Panc1 (cell line): ENCODE measurements around the gene PRDX3. TPM values are rescaled to one million over a fixed set of nuclear protein-coding genes. Genes with fewer than 3 reads are reported as not detected.
A peak's percentile ranks its signal among the peaks of the same experiment; 100 is the strongest.

ENCODE experiments used
- ATAC-seq: fragments of 200-7000 bp; cut with Tn5 transposase; 2 replicates; pipeline ENCODE4 v1.9.1; 2020; ENCODE audit warnings: mild to moderate bottlenecking, moderate library complexity
- Bru-seq: library from RNA; stranded (reverse); fragments of 400-500 nt; gene quantifications from one replicate; lab custom pipeline; 2021; lab: Mats Ljungman, UMichigan
- BruChase-seq, 2 experiments: library from RNA; stranded (reverse); fragments of 400-500 nt; gene quantifications; one replicate each; lab custom pipeline; 2021; lab: Mats Ljungman, UMichigan
- BruUV-seq: library from RNA; stranded (reverse); fragments of 400-500 nt; replicated peaks from 2 replicates; lab custom pipeline; 2021; lab: Mats Ljungman, UMichigan
- CTCF ChIA-PET: fragments of 300-600 bp; sonication (Branson Sonifier 250); formaldehyde crosslinking; loops from one replicate; lab custom pipeline; 2022; ENCODE audit warnings: antibody characterized with exemption; lab: Charles Lee
- POLR2A ChIA-PET: fragments of 300-600 bp; sonication (Branson Sonifier 250); formaldehyde crosslinking; loops from one replicate; lab custom pipeline; 2022; ENCODE audit warnings: antibody characterized with exemption; lab: Charles Lee
- DNase-seq: peaks from one replicate; pipeline ENCODE4 v3.0.0-alpha.2; 2010; ENCODE audit warnings: low read depth, low spot score
- H3K27ac ChIP-seq: 2 replicates; pipeline ENCODE4 v1.5.1; 2011; ENCODE audit warnings: mild to moderate bottlenecking, low read length, inconsistent platforms
- H3K27me3 ChIP-seq: fragments of 200-500 bp; sonication (Bioruptor generic); 2 replicates; pipeline ENCODE4 v1.6.0; 2014; ENCODE audit warnings: low read length, inconsistent platforms; ENCODE audit not compliant: control insufficient read depth, insufficient read depth
- H3K36me3 ChIP-seq: fragments of 200-500 bp; sonication (Bioruptor generic); 2 replicates; pipeline ENCODE4 v1.5.1; 2014; ENCODE audit warnings: inconsistent platforms, mild to moderate bottlenecking, low read length, moderate library complexity; ENCODE audit not compliant: control insufficient read depth, insufficient read depth
- H3K4me1 ChIP-seq: 2 replicates; pipeline ENCODE4 v1.5.1; 2011; ENCODE audit warnings: inconsistent platforms, mild to moderate bottlenecking, low read length, moderate library complexity; ENCODE audit not compliant: control insufficient read depth, insufficient read depth
- H3K4me3 ChIP-seq, 2 experiments: 2 replicates each; pipeline ENCODE4 v1.5.1; 2011 to 2012; ENCODE audit warnings: low read depth in 2 of 2, low read length in 2 of 2, mild to moderate bottlenecking in 2 of 2, inconsistent platforms in 1 of 2, moderate library complexity in 1 of 2
- H3K9me3 ChIP-seq: fragments of 200-500 bp; sonication (Bioruptor generic); 2 replicates; pipeline ENCODE4 v1.5.1; 2014; ENCODE audit warnings: low read depth, mild to moderate bottlenecking, inconsistent platforms, low read length, moderate library complexity; ENCODE audit not compliant: control insufficient read depth, insufficient read depth
- POLR2AphosphoS5 ChIP-seq: IDR thresholded peaks from 2 replicates; pipeline ENCODE4 v1.6.1; 2012; ENCODE audit warnings: mild to moderate bottlenecking, low read depth, low read length, moderate library complexity
- SIN3A ChIP-seq: IDR thresholded peaks from 2 replicates; pipeline ENCODE4 v1.6.1; 2012; ENCODE audit warnings: low read depth, mild to moderate bottlenecking, low read length, moderate library complexity, borderline replicate concordance; ENCODE audit not compliant: insufficient read depth
- TCF7L2 ChIP-seq: IDR thresholded peaks from 2 replicates; pipeline ENCODE4 v1.6.1; 2011; ENCODE audit warnings: mild to moderate bottlenecking, low read depth, low read length, inconsistent platforms
- in situ Hi-C: cut with HindIII; loops from 2 replicates; pipeline ENCODE4 v1.10.0; 2016; ENCODE audit warnings: low sequenced_read_pairs, low pct_unique_long_range_greater_than_20kb
- intact Hi-C: fragments of 100-400 bp; cut with micrococcal nuclease; formaldehyde crosslinking; loops from one replicate; pipeline ENCODE4 v1.10.0; 2022; ENCODE audit not compliant: unreplicated experiment
- long read RNA-seq: library from polyadenylated mRNA; unstranded; transcript quantifications from one replicate; pipeline ENCODE4 v2.0.0, GENCODE V29; 2021; ENCODE audit not compliant: unreplicated experiment
- polyA plus RNA-seq: library from polyadenylated mRNA; unstranded; fragments of >200 nt; gene quantifications from one replicate; pipeline ENCODE4 v1.2.1, GENCODE V29; 2012; ENCODE audit warnings: missing spikeins; ENCODE audit not compliant: insufficient read length
- total RNA-seq: library from RNA; stranded (reverse); gene quantifications from one replicate; pipeline ENCODE4 v1.2.1, GENCODE V29; 2021; ENCODE audit not compliant: unreplicated experiment
- TF ChIP-seq, protein P1 (sequence below): fragments of 450-650 bp; IDR thresholded peaks from 2 replicates; pipeline ENCODE4 v1.5.1; 2017; ENCODE audit warnings: mild to moderate bottlenecking
- TF ChIP-seq, protein P2 (sequence below), 2 experiments: IDR thresholded peaks; 2 replicates each; pipeline ENCODE4 v1.6.1; 2011 to 2012; ENCODE audit warnings: low read depth in 2 of 2, control low read depth in 1 of 2, low read length in 1 of 2, mild to moderate bottlenecking in 1 of 2, moderate library complexity in 1 of 2; ENCODE audit not compliant: insufficient read depth in 1 of 2

Gene PRDX3
- 235 TPM for total RNA-seq
- polyA plus RNA-seq = 145 TPM
- percentile 95 among the genes with signal in this experiment for Bru-seq, nascent RNA
- BruChase-seq, experiment 1, labeled RNA remaining after a 2-hour chase = percentile 96 among the genes with signal in this experiment
- percentile 98 among the genes with signal in this experiment for BruChase-seq, experiment 2, labeled RNA remaining after a 6-hour chase
- long read RNA-seq, transcript PRDX3-203 (2 exons, 2,277 nt) = minor isoform, 5 of 838 reads
- long read RNA-seq, transcript PRDX3-201 (7 exons, 1,591 nt) = major isoform, 724 of 838 reads
- long read RNA-seq, partial matches to known transcripts = 6 of 838 reads
- long read RNA-seq, other reads (novel, unspliced or antisense) = 103 of 838 reads

DNA sequence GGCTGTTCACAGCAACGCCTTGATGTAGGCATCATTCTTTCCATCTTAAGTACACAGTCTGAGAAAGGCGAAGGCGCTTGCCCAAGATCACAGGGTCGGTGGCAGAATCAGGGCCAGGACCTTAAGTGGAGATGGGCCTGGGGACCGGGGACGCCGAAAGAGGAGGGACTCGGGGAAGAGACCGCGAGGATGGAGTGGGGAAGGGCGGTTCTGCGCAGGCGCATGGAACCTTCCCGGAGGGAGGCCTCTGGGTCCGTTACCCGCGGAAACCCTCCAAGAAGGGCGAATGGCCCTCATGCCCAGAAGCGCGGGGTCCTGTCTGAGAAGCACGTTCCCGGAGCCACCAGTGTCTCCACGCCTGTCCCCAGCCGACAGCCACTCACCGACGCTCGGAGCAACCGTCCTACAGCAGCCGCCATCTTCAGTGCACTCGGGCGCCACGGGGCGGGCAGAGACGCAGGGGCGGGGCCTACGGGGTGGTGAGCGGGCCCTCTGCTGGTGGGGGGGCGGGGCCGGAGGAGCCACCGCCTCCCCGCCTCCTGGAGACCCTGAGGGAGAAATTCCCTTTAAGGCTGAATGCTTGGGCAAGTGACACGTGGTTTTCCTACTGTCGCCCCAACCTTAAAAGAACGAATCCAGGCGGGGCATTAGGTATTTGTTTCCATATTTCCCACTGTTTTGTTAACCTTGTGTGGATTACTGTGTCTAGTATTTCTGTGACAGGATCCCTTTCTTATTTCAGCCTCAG lies at the start of gene PRDX3:
TSS of gene PRDX3 (minus strand) at position 441 of the 748 bp plus-strand sequence. CDS start at position 419, 22 bp downstream.
- no peaks in the 10 kb centered on the region for H3K9me3 ChIP-seq

DNA sequence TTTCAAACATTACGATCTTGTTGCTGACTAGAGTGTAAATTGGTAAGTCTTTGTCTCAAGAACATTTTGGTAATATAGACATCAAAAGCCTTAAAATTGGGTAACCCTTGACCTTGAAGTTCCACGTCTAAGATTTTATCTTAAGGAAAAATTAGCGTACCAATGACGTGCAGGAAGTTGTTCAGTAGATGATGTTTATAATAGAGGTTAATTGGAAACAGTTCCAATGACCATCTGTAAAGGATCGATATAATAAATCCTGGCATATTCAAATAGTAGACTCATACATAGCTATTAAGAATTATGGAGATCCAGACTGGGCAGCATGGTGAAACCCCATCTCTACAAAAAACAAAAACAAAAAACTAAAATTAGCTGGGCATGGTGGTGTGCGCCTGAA lies 49.2 kb upstream of the PRDX3 start:
- peaks cover 12% of the 10 kb centered on the region for H3K4me1 ChIP-seq
- DNase-seq (no peak), ATAC-seq (no peak)
- in situ Hi-C loops = no loop called here
- BruUV-seq = no TSS peak
- no peaks in the 10 kb centered on the region for H3K36me3 ChIP-seq
- no peak overlapping the region for H3K4me3 ChIP-seq
- intact Hi-C loops = no loop called here
- no peak overlapping the region for H3K27ac ChIP-seq
- H3K27me3 ChIP-seq = no peaks in the 10 kb centered on the region
- ChIA-PET POLR2A (no interaction called here), CTCF (interaction anchor here (0.7 kb wide), 1 partner anchor 13 kb away, joined by 4 read pairs; no protein-coding TSS in a partner anchor)
- no peak for TF ChIP-seq POLR2AphosphoS5
- TF ChIP-seq, protein P1, sequence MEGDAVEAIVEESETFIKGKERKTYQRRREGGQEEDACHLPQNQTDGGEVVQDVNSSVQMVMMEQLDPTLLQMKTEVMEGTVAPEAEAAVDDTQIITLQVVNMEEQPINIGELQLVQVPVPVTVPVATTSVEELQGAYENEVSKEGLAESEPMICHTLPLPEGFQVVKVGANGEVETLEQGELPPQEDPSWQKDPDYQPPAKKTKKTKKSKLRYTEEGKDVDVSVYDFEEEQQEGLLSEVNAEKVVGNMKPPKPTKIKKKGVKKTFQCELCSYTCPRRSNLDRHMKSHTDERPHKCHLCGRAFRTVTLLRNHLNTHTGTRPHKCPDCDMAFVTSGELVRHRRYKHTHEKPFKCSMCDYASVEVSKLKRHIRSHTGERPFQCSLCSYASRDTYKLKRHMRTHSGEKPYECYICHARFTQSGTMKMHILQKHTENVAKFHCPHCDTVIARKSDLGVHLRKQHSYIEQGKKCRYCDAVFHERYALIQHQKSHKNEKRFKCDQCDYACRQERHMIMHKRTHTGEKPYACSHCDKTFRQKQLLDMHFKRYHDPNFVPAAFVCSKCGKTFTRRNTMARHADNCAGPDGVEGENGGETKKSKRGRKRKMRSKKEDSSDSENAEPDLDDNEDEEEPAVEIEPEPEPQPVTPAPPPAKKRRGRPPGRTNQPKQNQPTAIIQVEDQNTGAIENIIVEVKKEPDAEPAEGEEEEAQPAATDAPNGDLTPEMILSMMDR = no peak
- no peak for TF ChIP-seq SIN3A
- TF ChIP-seq, protein P2, sequence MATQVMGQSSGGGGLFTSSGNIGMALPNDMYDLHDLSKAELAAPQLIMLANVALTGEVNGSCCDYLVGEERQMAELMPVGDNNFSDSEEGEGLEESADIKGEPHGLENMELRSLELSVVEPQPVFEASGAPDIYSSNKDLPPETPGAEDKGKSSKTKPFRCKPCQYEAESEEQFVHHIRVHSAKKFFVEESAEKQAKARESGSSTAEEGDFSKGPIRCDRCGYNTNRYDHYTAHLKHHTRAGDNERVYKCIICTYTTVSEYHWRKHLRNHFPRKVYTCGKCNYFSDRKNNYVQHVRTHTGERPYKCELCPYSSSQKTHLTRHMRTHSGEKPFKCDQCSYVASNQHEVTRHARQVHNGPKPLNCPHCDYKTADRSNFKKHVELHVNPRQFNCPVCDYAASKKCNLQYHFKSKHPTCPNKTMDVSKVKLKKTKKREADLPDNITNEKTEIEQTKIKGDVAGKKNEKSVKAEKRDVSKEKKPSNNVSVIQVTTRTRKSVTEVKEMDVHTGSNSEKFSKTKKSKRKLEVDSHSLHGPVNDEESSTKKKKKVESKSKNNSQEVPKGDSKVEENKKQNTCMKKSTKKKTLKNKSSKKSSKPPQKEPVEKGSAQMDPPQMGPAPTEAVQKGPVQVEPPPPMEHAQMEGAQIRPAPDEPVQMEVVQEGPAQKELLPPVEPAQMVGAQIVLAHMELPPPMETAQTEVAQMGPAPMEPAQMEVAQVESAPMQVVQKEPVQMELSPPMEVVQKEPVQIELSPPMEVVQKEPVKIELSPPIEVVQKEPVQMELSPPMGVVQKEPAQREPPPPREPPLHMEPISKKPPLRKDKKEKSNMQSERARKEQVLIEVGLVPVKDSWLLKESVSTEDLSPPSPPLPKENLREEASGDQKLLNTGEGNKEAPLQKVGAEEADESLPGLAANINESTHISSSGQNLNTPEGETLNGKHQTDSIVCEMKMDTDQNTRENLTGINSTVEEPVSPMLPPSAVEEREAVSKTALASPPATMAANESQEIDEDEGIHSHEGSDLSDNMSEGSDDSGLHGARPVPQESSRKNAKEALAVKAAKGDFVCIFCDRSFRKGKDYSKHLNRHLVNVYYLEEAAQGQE (IDR thresholded peaks at IDR 0.05; ENCODE audit: insufficient read depth in 1 of 2, low read depth in 2 of 2, low read length in 1 of 2) = no peak
- TF ChIP-seq TCF7L2 = no peak
- H3K9me3 ChIP-seq = no peaks in the 10 kb centered on the region

More for the DNA sequence above, at the start of gene PRDX3:
- TF ChIP-seq POLR2AphosphoS5 (peak; percentile 99), SIN3A (peak; percentile 94; the same call in 1 of the 2 replicates), TCF7L2 (no peak)
- TF ChIP-seq, protein P2 (IDR thresholded peaks at IDR 0.05; ENCODE audit: insufficient read depth in 1 of 2, low read depth in 2 of 2, low read length in 1 of 2) = peak in 1 of 2 experiments; percentile 13; a peak in 1 of 4 replicates
- TF ChIP-seq, protein P1 = no peak
- in situ Hi-C loops (no loop called here), intact Hi-C loops (no loop called here)
- DNase-seq = peak; percentile 61
- H3K27me3 ChIP-seq = no peaks in the 10 kb centered on the region
- TSS peak; percentile 91 for BruUV-seq
- peak within 1 kb of the TSS; percentile 94 for H3K27ac ChIP-seq
- ChIA-PET POLR2A (no interaction called here), CTCF (no interaction called here)
- H3K4me1 ChIP-seq = peaks cover 21% of the 10 kb centered on the region
- H3K36me3 ChIP-seq = peaks cover 22% of the 10 kb centered on the region
- peak; percentile 99 for ATAC-seq
- H3K4me3 ChIP-seq = peak within 1 kb of the TSS; percentile 71 to 100
